ENCODE measurements around the gene ACOT13.
"Not testable (repeated sequence)": the region's sequence is repeated elsewhere in the genome, so short reads cannot be mapped to it uniquely, and the experiment has no call there.

The ACOT13 gene

GRCh38 chr6:24692003-24692402, 25.1 kb downstream of the ACOT13 start:
- no peak overlapping the region for H3K4me3 ChIP-seq (replicated peaks; ENCODE audit: low read depth, low read length)
- no peak for DNase-seq (ENCODE audit: extremely low read depth, low read depth)
- TF ChIP-seq, protein P1, sequence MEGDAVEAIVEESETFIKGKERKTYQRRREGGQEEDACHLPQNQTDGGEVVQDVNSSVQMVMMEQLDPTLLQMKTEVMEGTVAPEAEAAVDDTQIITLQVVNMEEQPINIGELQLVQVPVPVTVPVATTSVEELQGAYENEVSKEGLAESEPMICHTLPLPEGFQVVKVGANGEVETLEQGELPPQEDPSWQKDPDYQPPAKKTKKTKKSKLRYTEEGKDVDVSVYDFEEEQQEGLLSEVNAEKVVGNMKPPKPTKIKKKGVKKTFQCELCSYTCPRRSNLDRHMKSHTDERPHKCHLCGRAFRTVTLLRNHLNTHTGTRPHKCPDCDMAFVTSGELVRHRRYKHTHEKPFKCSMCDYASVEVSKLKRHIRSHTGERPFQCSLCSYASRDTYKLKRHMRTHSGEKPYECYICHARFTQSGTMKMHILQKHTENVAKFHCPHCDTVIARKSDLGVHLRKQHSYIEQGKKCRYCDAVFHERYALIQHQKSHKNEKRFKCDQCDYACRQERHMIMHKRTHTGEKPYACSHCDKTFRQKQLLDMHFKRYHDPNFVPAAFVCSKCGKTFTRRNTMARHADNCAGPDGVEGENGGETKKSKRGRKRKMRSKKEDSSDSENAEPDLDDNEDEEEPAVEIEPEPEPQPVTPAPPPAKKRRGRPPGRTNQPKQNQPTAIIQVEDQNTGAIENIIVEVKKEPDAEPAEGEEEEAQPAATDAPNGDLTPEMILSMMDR (IDR thresholded peaks at IDR 0.05; ENCODE audit: low read depth, low read length, missing control alignments) = no peak

GRCh38 chr6:24692415-24692814, 25.5 kb downstream of the ACOT13 start:
- no peak overlapping the region for H3K4me3 ChIP-seq (replicated peaks; ENCODE audit: low read depth, low read length)
- TF ChIP-seq, protein P1 (IDR thresholded peaks at IDR 0.05; ENCODE audit: low read depth, low read length, missing control alignments) = no peak
- DNase-seq (ENCODE audit: extremely low read depth, low read depth) = no peak

- no peak overlapping the region for H3K4me3 ChIP-seq (replicated peaks; ENCODE audit: low read depth, low read length)
- TF ChIP-seq, protein P1 (IDR thresholded peaks at IDR 0.05; ENCODE audit: low read depth, low read length, missing control alignments) = no peak
- no peak for DNase-seq (ENCODE audit: extremely low read depth, low read depth)
Observed at GRCh38 chr6:24692848-24693592, 26.1 kb downstream of the ACOT13 start.

DNA sequence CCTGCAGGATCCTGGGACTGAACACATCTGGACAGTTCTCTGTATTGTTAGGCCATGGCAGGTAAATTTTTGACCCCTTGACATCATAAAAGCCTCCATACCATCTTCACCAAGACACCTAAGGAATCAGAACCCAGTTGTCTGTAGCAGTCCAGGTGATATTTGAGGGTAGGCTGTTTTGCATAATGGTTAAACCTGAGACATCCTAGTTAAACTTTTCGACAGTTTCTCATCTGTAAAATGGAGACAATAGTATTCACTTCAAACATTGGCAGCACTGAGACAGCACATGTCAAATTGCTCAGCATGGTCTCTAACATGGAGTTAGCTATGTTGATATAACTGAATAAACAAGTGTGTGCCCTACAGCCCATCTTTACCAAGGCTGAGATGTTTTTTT, 27.3 kb downstream of the ACOT13 start:
- H3K4me3 ChIP-seq (replicated peaks; ENCODE audit: low read depth, low read length) = no peak overlapping the region
- DNase-seq (ENCODE audit: extremely low read depth, low read depth) = no peak
- TF ChIP-seq, protein P1 (IDR thresholded peaks at IDR 0.05; ENCODE audit: low read depth, low read length, missing control alignments) = no peak

DNA sequence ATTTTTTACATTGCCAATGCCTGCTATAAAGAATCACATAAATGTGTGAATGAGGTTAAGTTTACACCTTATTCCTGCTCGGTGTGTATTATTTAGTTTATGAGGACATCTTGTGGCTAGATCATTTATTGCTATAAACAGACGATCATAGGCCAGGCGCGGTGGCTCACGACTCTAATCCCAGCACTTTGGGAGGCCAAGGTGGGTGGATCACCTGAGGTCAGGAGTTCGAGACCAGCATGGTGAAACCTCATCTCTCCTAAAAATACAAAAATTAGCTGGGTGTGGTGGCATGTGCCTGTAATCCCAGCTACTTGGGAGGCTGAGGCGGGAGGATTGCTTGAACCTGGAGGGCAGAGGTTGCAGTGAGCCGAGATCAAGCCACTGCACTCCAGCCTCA, 28.8 kb downstream of the ACOT13 start:
- not testable (repeated sequence) for DNase-seq (ENCODE audit: extremely low read depth, low read depth)

GRCh38 chr6:24696097-24696496, 29.2 kb downstream of the ACOT13 start:
- TF ChIP-seq, protein P1 (IDR thresholded peaks at IDR 0.05; ENCODE audit: low read depth, low read length, missing control alignments) = no peak
- no peak overlapping the region for H3K4me3 ChIP-seq (replicated peaks; ENCODE audit: low read depth, low read length)
- DNase-seq (ENCODE audit: extremely low read depth, low read depth) = no peak

More for the DNA sequence above, 28.8 kb downstream of the ACOT13 start:
- TF ChIP-seq, protein P1 (IDR thresholded peaks at IDR 0.05; ENCODE audit: low read depth, low read length, missing control alignments) = peak; percentile 10
- H3K4me3 ChIP-seq (replicated peaks; ENCODE audit: low read depth, low read length) = not testable (repeated sequence)

Measured in HFF-Myc (cell line).